ENCODE data around the gene COL4A2.
"Not testable (repeated sequence)": the region's sequence is repeated elsewhere in the genome, so short reads cannot be mapped to it uniquely, and the experiment has no call there.

COL4A2 gene

DNA sequence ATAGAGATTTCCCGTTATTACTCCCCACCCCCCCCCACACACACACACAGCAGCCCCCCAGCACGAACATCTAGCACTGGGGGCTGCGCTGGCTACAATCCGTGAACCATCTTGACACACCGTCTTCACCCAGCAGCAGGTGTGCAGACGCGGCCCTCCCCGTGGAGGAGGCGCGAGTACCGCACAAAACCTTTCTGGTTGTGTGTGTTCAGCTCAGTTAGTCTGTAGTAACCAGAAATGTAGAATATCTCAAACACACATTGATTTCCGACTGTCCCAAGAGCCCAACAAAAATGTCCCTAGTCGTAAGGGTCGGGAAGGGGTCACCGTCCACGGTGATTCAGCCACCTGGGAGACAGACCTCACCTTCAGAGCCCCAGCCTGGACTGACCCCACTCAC, 131.7 kb downstream of the COL4A2 start:
- no peak for DNase-seq (ENCODE audit: low read depth in 2 of 2)

DNA sequence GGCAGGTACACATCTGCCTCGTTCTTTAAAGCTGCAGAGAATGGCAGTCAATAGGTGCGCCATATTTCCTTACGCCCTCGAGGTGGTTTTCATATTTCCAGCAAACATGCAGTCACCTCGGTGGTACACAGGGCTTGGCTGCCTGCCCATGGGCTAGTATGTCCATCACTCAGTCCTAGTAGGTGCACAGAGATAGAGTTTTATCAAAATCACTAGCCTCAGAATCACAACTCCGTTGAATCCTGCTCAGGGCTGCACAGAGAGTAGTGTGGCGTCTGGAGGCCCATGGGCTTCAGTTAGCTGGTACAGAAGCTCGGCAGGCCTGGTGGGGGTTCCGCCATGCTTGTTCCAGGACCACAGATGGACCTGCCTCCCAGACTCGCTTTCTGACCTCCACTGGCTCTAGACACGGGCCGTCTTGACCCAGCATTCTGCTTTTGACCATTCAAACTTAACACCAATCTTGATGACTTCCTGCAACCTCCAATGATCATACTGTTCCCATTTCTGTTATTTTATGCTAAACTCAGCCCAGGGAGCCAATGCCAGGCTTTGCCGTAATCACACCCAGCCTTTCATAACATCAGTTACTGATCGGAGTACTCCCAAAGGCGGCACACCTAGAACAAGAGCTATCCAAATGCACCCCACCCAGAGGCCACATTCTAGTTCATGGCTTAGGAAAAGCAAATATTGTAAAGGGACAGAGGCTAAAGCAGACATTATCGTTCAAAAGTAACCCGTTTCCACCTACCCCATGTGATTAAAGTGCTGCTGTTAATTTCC, 134.1 kb downstream of the COL4A2 start:
- no peak for DNase-seq (ENCODE audit: low read depth in 2 of 2)

DNA sequence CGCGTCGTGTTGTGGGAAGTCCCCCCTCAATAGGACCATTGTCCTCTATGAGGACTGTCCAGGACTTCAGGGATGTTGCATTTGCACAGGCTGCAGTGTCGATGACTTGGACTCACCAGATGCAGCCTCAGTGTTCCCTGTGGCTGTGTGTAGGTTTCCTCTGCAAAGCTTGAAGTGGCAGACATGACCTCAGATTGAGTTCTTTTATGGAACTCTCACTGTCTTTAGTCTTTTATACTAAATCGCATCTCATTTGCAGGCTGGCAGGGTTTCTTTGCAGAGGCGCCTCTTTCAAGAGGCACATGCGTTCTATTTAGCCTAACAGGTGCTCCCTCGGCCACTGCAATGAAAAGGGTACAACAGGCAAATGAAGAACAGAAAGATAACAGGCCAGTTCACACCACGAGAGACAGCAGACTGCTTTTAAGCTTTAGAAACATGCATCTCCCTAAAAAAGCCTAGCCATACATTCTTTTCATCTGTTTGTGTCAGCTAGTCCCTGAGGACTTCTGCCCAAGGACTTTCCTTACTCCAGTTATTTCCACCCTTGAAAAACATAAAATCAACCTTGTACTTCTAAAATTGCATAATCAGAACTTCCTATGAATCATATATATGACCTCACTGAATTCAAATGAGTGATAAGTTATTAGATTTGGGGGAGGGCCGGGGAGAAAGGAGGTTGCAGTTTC, 136.0 kb downstream of the COL4A2 start:
- no peak for DNase-seq (ENCODE audit: low read depth in 2 of 2)

DNA sequence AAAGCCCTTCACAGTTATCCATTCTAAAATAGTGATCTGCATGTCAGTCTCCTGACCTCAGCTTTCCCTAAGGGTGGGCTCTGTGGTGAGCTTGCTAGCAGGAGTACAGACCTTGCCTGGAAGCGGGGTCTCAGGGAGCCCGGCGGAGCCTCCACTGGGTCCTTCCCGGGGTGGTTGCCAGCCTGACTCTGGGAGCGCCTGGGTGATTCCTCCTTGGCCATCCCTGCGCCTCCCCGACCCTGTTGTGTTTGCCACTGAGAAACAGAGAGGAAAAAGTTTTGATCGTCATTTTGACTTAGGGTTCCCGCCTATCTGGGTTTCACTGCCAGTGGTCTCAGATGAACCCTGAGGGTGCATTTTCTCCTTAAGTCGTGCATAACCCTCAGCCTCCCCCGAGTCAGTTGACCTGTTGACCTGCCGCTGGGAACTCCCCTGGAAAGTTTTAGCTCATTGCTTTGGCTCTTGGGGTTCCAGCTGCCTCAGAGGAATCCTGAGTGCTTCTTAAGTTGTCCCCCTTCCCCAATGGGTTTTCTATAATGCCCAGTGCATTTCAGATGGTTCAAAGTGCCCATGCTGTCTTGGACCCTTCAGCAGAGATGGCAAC, 136.6 kb downstream of the COL4A2 start:
- DNase-seq (ENCODE audit: low read depth in 2 of 2), result no peak

DNA sequence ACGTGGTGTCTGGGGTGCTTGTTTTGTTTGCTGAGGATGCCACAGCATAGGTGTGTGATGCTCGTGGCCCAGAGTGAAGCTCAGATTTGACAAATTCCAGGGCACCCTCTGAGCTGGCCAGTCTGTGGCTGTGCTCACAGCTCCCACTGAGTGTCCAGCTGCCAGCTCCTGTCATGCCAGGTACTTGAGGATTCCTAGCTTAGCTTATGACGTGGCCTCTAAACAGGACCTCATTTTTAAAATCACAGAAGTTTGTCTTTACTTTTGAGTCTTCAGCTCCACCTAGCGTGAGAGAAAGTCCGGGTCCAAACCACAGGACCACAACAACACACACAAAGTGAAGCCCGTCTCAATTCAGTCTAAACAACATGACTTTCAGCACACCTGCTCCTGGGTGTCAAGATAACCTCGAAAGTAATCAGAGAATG, 137.2 kb downstream of the COL4A2 start:
- DNase-seq (ENCODE audit: low read depth in 2 of 2), result no peak

DNA sequence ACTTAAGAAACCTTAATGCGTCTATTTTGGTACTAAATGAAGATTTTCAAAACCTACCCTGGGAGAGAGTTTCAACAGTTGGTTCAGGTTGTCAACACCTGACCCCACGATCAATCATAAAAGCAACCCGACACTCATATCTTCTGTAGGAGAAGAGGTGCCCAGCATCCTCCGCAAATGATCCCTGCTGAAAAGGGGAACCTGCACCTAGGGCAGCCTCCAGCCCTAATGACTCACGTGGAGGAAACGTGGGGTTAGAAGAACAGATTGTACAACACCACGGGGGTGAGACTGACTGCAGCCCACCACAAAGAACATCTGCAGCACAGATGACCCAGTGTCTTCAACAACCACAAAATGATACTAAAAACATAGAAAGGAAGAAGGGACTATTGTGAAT, 138.1 kb downstream of the COL4A2 start:
- no peak for DNase-seq (ENCODE audit: low read depth in 2 of 2)

DNA sequence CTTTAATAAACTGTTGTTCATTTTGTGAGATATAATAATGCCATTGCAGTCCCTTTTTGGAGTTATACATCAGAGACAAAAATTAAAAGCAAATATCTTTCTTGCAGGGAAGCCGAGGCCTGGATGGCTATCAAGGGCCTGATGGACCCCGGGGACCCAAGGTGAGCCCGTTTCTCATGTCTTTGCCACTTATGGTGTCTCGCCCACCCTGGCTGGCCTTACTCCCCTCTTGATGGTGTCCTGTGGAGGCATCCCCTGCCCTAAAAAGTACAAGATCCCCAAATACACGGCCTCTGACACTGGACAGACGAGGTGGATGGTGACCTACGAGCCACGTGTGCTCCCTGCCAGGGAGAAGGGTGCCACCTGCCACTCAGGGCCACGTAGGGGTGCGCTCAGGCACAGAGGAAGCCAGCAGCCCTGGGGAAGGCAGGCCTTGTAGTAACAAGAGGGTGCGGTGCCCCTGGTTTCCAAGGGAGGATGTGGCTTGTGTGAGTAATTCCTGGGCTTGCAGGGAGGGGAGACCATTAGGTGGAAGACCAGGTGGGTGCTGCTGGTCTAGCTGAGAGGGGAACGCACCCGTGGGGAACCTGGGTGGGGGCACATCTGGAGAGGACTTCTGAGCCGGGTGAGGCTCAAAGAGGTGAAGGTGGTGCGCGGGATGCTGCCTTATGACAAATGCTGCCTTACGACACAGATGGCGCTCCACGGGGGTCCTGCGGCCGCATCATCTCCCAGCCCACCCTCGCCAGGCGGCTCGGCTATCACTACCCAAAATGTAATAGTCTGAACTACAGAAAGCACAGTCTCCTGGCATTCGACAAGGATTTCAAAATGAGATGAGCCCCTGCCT, 138.9 kb downstream of the COL4A2 start:
- no peak for DNase-seq (ENCODE audit: low read depth in 2 of 2)

DNA sequence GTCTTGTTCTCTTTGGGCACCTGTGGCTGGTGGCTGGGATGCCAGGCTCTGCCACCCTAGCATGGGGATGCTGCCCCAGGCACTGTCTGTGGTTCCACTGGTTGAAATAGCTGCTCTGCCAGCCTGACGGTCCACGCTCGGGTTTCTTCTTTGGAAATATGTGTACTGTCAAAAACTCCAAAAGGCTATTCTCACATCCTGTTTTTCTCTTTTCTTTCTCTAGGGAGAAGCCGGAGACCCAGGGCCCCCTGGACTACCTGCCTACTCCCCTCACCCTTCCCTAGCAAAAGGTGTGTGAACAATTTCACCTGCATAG, 139.4 kb downstream of the COL4A2 start:
- DNase-seq (ENCODE audit: low read depth in 2 of 2), result no peak

DNA sequence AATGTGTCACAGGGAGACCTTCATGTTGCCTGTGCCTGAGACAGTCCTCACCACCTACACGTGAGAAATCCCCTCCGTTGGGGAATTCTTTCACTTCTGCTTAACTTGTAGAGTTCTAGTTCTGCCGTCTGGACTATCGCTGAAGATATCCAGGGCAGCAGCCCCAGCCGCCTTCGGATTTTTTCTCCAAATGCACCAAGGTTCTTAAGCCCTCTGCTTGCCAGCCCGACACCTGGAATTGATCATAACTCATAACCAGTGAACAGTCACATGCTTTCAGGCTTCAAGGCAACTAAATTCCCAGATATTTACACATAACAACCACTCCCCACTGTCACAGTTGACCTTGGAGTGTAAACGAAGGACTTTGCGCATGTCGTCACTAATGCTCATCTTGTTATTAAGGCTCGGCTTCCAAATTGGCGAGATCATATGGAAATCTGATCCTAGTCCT, 140.0 kb downstream of the COL4A2 start:
- no peak for DNase-seq (ENCODE audit: low read depth in 2 of 2)

DNA sequence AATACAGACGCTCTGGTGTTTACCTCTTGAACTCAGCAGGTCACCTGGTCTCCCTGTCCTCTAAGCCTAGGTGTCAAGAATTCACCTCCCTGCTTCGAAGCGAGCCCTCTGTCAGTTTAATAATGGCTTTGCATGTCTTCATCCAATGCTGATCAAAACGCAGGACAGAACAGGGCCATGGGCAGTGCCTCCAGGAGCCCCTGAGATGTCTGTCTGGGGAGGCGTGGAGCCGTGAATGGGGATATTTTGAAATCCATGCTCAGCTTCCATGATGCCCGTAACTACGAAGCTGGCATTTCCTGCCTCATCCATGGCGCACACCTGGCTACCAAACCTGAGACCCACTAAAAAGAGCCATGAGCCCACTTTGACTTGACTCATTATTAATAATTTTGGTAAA, 140.7 kb downstream of the COL4A2 start:
- no peak for DNase-seq (ENCODE audit: low read depth in 2 of 2)

DNA sequence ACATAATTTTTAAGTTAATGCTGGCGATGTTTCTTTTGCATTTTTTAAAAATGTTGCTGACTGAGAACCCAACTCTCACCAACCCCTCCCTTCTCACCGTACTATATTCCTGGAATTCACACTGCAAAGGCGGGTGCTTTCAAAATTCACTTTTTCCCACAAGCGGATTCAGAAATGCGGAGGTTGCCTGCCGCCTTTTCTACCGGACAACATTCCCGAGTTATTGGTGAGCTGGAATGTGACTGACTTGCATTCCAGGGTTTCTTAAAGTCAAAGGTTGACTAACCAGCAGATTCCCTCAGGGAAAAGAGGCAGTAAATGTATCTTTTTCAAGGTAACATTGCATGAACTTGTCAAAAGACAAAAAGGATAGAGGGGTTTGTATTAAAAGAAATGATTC, 141.1 kb downstream of the COL4A2 start:
- DNase-seq (ENCODE audit: low read depth in 2 of 2), result no peak

DNA sequence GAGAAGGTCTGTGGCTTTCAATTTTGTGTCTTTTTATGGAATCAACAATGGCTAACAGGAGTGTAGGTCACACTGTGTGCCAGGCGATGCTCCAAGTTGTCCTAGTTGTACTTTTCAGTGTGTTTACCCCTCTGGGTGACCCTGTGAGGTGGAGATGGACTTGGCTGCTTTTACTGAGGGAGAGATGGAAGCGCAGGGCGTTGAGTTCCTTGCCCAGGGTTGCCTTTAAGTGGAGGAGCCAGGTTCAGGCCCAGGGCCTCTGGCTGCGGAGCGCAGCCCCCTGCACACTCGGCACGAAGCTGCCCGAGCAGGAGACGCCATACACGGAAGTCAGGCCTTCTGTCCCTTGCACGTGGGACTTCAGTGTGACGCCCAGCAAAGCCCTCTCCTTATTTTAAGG, 141.6 kb downstream of the COL4A2 start:
- no peak for DNase-seq (ENCODE audit: low read depth in 2 of 2)

DNA sequence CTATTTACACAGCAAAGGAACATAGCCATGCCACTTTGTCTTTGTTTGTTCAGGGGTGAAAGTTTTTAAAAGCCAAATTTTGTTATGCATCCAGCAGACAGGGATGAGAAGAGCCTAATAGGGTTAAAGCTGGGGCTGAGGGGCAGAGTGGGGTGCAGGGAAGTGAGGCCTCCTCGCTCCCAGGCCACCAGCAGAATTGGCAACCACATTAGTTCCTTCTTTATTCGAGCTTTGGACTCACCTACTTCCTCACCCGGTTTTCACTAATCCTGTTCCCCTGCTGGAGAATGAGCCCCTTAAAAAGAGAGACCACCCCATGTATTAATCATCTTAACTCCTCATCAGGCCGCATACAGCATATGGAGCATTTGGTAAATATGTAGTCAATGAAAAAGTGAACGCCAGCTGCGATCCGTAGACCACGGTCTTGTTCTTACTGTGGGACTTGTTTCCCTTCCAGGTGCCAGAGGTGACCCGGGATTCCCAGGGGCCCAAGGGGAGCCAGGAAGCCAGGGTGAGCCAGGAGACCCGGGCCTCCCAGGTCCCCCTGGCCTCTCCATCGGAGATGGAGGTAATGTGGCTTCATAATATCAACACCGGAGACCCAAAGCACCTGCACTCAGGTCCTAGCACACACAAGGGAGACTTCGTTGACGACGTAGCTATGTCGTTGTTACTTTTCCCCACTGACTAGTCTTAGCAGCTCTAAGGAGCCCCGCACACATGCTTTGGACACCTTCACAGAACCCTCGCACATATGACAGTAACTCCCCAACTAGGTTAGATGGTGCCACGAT, 142.3 kb downstream of the COL4A2 start:
- no peak for DNase-seq (ENCODE audit: low read depth in 2 of 2)

DNA sequence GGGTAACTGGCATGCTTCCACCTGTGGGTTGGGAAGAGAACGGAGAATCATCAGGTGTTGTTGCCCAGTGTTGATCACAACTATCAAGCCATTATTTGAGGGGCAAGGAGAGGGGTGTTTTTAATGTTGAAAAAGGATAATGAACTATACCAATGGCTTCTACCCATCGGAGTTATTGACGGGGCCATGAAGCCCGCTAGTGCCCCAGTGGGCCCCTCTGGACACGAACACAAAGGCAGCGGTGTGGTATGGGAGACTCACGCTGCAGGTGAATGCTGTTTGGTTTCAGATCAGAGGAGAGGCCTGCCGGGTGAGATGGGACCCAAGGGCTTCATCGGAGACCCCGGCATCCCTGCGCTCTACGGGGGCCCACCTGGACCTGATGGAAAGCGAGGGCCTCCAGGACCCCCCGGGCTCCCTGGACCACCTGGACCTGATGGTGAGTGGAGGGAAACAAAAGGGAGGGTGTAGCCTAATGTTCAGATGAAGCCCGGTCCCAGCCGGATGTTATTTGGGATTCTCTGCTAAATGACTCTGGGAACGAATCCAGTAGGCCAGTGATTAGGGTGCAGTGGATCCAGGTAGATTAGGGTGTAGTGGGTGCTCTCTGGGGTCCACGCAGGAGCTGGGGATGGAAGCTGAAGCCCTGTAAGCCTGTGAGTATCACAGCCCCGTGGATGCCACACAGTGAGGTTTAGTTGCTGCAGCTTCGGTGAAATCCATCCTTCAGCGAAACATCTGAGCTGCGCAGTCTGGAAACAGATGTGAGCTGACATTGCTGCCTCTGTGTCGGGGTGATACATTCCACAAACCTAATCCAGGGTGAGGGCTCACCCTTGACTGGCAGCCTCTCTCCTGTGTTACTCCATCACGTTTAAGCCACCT, 143.2 kb downstream of the COL4A2 start:
- no peak for DNase-seq (ENCODE audit: low read depth in 2 of 2)

DNA sequence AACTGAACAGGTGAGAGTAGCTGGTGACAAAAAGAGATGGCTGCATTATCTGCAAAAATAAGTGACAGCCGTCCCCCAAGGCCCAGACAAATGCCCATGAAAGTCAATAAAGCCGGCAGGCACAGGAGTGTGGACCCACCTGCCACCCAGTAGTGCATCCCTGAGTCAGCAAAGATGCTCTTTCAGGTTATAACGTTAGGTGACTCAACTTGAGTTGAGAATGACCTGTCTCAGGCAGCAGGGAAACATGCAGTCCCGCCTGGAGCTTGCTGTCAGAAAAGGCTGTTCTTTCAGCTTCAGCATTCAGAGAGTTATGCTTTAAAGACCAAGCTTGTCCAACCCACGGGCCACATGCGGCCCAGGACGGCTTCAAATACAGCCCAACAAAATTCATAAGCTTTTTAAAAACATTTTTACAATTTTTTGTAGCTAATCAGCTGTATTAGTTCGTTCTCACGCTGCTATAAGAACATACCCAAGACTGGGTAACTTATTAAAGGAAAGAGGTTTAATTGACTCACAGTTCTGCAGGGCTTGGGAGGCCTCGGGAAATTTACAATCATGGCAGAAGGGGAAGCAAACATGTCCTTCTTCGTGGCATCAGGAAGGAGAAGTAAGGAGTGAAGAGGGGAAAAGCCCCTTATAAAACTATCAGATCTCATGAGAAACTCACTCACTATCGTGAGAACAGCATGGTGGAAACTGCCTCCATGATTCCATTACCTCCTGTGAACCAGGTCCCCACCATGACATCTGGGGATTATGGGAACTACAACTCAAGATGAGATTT, 144.1 kb downstream of the COL4A2 start:
- DNase-seq (ENCODE audit: low read depth in 2 of 2), result no peak

DNA sequence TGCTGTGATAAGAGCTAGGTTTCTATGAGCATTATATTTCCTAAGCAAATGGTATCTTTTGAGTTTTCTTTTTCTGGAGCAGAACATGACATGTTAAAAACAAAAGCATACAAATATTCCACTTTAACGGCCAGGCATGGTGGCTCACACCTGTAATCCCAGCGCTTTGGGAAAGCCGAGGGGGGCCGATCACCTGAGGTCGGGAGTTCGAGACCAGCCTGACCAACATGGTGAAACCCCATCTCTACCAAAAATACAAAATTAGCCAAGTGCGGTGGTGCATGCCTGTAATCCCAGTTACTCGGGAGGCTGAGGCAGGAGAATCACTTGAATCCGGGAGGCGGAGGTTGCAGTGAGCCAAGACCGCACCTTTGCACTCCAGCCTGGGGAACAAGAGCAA, 146.0 kb downstream of the COL4A2 start:
- not testable (repeated sequence) for DNase-seq (ENCODE audit: low read depth in 2 of 2)

DNA sequence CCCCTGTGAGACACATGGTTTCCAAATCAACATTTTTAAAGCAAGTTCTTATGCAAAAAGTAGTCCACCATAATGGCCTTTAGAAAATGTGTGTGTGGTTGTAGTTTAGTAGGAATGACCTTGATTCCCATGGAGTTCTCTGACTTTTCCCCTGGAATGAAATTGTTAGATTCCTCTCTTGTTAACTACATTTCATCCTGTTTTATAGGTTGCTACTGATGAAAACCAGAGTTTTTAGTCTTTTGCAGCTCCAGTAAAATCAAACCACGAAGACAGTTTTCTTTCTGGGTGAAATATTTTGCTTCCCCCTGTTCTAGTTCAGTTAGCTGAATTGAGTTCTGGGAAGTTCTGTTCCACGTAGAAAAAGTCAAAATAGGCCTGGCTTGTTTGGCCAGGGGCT, 146.7 kb downstream of the COL4A2 start:
- no peak for DNase-seq (ENCODE audit: low read depth in 2 of 2)

DNA sequence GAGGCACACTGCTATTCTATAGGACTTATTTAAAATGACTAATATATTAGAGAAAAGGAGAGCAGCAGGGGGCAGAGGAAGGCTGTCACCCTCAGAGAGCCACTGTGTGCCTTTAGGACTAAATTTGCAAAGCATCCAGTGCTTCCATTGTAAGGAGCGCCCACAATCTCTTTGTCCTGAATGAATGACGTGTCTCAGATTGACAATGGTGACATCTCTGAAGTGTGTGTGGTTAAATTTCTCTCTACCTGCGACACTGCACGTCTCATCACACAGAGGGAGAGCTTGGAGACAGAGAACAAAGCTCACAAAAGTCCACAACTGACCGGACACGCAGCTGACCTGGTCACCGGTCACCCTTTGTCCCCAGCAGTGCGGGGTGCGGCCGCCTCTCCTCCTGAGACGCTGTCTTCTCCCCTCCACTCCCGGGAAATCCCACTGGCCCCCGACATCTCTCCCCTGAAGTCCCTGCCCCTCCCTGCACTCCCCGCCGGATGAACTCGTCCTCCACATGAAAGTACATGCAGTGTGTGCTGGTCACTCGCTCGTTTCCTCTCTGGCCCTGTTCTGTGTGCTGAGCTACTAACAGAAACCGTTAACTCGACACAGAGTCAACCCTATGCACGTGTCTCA, 147.3 kb downstream of the COL4A2 start:
- no peak for DNase-seq (ENCODE audit: low read depth in 2 of 2)

DNA sequence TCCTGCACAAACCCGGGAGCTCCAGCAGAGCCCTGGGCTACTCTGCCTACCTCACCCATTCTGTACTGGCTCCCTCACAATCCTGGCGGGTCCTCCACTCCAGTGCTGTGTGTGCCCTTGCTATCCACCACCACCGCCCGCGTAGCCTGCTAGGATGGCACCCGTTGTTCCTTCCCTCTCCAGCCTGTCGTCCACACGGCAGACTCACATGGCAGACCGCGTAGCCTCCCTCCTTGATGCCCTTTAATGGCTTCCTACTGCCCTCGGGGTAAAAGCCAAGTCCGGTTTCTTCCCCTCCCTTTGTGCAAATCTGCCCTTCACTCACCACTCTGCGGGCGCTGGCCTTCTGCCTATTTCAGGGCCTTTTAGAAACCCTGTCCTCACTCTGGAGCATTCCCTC, 147.9 kb downstream of the COL4A2 start:
- no peak for DNase-seq (ENCODE audit: low read depth in 2 of 2)
